ENCODE measurements around the gene UBE2M.
"Not testable (repeated sequence)": the region's sequence is repeated elsewhere in the genome, so short reads cannot be mapped to it uniquely, and the experiment has no call there.

Gene UBE2M

DNA sequence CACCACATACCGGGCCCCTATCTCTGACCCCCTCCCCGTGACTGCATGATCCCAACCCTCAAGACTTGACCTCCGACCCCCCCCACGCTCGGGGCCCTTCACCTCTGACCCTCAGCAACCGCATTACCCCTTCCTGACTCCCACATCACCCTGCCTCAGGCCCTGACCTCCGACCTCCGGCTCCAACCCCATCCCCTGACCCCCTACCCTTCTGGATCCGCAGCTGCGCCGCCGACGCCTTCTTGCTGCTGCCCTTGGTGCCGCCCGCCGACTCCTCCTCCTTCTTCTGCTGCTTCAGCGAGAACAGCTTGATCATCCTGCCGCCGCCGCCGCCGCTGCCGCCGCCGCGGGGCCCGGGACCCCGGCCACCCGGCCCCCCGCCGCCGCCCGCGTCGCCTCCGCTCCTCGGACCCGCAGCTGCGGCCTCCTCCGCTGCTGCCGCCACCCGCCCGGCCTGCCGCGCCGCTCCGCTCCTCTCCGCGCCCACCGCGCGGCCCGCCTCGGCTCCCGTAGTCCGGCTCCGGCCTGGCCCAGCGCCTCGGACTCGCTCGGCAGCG, at the start of gene UBE2M:
Gene UBE2M (minus strand): TSS at position 546 of the 557 bp plus-strand sequence. CDS start 230 bp downstream, at position 316.
- DNase-seq (ENCODE audit: low spot score): no peak

DNA sequence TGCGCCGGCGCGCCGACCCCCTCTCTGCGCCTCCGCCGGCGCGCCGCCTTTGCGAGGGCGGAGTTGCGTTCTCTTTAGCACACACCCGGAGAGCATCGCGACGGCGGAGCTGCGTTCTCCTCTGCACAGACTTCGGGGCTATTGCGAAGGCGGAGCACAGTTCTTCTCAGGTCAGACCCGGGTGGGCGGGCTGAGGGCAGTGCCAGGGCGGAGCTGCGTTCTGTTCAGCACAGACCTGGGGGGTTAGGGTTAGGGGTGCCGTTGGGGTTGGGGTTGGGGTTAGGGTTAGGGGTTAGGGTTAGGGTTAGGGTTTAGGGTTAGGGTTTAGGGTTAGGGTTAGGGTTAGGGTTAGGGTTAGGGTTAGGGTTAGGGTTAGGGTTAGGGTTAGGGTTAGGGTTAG, 48.8 kb upstream of the UBE2M start:
- not testable (repeated sequence) for DNase-seq (ENCODE audit: low spot score)

DNA sequence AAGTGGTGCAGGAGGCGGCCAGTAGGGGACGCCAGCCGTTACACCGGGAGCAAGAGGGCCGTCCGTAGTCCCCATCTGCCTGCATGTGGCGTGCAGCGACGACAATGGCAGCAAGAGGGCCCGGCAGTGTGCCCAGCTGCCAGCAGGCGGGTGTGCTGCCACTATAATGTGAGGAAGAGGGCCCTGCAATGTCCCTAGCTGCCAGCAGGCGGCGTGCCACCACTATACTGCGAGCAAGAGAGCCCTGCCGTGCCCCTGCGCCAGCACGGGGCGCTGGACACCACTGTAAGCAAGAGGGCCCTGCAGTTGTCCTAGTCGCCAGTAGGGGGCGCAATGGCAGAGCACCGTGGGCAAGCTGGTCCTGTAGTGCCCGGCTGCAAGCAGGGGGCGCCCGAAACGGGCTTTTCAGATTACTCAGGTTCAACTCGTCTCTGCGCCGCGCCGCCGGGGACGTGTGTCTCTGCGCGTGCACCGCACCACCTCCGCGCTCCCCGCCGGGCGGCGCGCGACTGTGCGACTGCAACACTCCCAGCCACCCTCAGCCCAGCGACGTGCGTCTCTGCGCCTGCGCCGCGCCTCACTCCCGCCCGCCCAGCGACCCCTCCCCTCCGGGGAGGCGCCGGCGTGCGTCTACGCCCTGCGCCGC, 48.0 kb upstream of the UBE2M start:
- DNase-seq (ENCODE audit: low spot score): not testable (repeated sequence)

DNA sequence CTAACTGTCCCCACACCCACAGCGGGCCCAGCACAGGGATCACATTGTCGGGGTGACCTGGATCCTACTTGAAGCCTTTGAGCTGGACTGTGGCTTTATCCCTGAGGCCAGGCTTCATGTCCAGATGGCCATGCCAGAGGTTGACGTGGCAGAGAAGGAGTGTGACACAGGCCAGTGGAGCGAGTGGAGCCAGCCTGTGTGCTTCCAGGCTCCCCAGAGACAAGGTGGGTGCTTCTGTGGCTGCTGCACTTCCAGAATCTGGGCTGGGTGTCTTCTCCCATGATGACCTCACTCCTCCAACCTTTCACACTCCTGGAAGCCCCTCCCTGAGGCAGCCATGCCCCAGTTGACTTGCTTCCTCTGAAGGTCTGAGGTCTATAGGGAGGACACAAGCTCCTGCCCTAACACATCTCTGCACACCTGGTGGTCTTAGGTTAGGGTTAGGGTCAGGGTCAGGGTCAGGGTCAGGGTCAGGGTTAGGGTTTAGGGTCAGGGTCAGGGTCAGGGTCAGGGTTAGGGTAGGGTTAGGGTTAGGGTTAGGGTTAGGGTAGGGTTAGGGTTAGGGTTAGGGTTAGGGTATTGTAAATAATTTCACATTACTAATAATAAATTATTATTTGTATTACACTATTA, 27.8 kb upstream of the UBE2M start:
- DNase-seq (ENCODE audit: low spot score): no peak

DNA sequence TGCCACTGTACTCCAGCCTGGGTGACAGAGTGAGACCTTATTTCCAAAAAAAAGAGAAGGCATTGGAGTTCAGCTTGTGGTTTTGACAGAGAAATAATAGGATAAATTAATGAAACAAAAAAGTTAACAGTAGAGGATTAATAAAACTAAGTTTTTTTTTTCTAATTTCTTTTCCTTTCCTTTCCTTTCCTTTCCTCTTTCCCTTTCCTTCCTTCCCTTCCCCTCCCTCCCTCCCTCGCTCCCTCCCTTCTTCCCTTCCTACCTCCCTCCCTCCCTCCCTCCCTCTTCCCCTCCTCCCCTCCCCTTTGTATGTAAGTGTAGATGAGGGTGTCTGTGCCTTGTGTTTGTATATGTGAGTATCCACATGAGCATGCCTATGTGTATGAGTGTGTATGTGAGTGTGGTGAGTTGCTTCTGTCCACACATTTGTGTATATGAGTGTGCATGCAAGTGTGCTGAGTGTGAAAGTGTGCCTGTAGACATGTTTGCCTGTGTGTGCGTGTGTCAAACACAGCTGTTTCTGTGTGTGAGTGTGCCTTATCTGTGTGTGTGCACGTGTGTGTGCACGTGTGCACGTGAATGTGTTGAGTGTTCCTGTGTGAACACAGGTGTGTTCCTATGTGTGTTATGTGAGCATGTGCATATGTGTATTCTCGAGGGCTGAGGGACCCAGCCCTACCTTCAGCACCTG, 27.2 kb upstream of the UBE2M start:
- no peak for DNase-seq (ENCODE audit: low spot score)

DNA sequence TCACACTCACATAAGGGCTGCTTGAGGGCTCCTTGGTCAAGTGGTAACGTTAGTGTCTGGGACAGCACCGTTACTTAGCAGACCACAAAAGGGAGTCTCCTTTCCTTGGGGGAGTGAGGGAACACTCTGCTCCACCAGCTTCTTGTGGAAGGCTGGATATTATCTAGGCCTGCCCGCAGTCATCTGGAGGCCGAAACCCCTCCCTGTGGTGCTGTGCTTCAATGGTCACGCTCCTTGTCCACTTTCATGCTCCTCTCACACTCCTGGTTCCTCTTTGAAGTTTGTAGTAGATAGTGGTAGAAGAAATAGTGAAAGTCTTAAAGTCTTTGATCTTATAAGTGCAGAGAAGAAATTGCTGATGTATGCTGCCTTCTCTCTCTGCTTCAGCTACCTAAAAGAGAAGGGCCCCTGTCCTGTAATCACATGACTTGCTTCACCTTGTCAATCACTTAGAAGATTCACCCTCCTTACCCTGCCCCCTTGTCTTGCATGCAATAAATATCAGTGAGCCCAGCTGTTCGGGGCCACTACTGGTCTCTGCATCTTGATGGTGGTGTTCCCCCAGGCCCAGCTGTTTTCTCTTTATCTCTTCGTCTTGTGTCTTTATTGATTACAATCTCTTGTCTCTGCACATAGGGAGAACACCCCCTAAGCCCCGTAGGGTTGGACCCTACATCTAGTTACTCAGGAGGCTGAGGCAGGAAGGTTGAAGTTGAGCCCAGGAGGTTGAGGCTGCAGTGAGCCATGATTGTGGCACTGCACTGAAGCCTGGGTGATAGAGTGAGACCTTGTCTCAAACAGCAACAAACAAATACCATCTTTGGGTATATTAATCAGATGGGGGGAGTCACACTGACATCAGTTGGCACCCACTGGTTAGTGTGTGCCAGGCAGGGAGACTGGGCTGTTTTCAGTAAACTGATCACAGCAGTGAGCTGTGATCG, 26.4 kb upstream of the UBE2M start:
- no peak for DNase-seq (ENCODE audit: low spot score)

DNA sequence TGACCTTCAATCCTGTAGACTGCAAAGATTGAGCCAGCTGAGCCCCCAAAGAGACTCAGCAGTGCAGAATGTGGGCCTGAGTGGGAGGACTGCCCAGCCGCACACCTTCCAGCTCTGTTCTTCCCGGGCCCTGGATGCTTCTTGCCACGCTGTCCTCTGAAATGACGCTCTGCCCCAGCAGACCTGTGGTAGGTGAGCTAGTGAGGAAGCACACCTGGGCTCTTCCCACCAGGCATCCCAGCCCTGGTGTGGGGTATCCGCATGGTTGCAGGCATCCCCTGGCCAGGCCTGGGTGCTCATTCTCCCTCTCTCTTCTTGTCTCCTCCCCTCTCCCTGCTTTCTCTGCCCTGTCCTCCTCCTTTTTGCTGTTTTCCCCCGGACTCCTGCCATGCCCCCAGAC, 24.6 kb upstream of the UBE2M start:
- DNase-seq (ENCODE audit: low spot score): no peak

DNA sequence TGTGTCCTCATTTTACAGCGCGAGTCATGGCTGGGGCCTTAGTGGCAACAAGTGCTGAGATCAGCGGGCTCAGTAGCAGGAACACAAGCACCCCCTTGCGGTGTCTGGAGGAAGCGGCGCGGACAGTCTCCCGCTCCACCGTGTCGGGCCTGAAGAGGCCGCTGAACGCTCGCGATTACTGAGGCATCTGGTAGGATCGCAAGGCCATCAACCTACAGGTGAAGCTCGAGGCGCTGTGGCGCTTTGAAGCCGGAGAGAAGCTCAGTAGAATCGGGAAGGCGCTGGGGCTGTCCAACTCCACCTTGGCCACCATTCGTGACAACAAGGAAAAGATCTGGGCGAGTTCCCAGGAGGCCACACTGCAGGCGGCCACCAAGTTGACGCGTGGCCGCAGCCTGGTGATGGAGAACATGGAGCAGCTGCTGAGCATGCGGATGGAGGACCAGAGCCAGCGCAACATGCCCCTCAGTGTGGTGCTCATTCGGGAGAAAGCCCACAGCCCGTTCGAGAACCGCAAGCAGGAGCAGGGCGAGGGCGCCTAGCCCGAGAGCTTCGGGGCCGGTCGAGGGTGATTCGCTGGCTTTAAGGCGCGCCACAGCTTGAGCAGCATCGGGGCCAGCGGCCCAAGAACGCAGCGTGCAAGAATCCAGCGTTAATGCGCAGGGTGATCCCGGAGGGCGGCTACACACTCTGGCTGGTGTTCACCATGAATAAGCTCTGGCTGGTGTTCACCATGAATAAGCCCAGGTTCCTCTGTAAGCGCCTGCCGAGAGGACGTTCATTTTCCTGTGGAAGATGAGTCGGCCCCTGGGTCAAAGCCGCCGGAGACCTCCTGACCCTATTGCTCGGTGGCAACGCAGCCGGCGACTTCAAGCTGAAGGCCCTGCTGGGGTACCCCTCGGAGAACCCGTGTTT, 23.1 kb upstream of the UBE2M start:
- DNase-seq (ENCODE audit: low spot score): peak; percentile 39

DNA sequence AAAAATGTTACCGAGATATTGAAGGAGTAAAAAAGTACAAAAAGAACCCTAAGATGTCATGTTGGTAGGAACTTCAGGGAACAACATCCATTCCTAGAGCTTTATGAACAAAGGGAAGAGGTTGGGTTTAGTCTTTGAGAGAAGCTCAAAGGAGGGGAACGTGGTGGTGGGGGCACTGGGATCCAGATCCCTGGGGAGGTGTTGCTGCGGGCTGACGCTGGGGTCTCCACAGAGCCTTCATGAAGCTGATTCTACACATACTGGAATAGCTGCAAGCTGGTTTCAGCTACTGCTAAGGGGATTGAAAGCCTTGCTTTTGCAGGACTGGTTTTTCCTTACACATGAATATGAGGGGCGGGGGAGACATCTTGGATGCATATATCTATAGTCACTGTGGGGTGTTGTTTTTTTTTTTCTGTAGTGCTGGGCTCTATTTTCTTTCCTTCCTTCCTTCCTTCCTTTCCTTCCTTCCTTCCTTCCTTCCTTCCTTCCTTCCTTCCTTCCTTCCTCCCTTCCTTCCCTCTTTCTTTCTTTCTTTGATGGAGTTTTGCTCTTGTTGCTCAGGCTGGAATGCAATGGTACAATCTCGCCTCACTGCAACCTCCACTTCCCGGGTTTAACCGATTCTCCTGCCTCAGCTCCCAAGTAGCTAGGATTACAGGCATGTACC, 21.2 kb upstream of the UBE2M start:
- no peak for DNase-seq (ENCODE audit: low spot score)

DNA sequence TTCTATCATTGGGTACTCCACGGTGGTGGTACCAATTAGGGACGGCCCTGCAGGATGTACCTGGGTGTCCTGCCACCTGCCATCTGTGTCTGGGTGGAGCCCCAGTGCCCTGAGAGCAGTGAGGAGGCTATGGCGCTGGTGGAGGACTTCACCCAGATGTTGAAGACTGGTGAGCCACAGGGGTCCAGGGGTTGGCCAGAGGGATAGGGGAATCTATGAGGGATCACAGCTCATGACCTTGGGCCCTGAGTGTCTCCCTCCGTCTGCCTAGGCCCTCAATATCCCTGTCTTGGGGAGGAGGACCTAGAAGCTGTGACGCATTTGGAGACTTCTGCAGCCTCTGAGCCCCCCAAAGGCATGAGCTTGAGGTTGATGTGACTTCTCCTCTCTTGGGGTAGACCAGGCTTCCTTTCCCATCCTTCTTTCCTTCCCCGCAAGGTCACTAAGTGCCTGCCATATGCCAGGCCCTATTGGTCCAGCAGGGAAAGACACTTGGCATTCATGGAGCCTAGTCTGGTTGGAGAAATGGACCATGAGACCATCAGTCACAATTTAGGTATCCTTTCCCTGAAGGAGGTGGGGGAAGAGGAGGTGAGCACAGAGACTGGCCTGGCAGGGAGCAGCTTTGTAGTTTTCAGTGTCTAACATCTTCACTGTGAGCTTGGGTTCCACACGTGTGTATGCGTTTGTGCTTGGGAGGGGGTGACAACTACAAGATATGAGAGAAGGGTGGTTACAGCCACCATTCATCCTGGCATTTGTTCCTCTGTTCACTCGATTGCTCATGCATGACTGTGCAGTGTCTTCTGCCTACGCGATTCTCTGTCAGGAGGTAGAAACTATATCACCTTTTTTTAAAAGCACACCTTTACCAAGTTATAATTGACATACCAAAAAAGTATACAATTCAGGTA, 19.9 kb upstream of the UBE2M start:
- no peak for DNase-seq (ENCODE audit: low spot score)

DNA sequence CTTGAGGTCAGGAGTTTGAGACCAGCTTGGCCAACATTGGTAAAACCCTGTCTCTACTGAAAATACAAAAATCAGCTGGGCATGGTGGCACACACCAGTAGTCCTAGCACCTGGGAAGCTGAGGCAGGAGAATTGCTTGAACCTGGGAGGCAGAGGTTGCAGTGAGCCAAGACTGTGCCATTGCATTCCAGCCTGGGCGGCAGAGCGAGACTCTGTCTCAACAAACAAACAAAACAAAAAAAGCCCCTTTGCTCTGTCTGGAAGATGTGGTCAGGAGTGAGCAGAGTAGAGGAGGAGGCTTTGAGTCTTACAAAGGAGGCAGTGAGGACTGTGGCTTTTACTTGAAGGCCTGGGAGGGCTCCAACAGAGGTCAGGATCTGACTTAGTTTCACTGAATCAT, 19.2 kb upstream of the UBE2M start:
- DNase-seq (ENCODE audit: low spot score): not testable (repeated sequence)

DNA sequence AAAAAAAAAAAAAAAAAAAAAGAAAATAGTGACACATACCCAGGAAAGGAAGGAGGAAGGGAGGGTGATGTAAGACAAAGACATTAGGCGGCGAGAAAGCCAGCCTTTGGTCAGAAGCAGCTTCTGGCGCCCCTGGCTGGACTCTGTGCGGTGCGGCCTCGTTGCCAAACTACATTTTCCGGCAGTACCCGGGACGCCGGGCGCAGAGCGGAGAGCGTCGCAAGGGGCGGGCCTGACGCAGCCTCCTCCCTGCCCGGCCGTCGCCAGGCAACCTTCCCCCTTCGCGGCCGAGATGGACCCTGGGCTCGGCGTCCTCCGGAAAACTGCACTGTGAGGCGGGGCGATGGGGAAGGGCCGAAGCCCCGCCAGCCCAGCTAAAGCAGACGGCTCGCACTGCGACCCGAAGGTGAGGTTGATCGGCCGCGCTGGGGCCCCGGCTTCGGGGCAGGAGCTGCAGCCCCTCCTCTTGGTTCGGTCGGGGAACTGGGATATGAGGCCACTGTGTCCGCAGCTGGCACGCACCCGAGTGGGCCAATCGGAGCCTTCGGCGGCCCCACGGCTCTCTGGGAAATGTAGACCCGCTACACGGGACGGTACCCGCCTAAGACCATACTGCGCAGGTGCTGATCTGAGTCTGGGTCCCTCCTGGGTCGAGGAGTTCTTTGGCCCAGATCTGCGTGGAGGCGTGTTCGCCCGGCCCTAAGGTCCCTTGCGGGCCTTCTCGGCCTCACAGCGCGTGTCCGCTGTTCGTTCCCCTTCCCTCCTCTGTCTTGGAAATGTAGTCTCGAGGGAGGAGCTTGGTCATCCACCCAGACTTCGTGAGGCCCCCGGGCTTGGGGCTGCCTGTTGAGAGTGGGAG, 17.0 kb upstream of the UBE2M start:
- DNase-seq (ENCODE audit: low spot score): peak; percentile 83

DNA sequence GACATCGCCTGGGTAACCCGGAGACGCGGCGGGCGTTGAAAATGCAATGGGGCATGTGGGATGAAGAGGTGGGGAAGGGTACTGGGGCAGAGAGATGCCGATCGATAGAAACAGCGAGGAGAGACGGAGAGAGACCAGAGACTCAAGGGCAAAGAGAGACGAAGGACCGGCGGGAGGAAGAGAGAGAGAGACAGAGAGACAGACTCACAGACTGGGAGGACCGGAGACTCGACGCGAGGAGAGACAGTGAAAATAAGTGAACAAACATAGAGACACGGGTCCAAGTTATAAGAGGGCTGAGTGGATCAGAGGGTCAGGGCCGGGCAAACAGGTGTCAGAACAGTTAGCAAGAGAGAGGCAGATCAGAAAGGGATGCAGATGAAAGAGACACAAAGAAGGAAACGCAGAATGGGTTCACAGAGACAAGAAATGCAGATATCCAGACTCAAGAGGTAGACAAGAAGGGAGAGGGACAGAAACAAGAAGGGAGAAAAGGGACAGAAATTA, 15.3 kb upstream of the UBE2M start:
- DNase-seq (ENCODE audit: low spot score): no peak

DNA sequence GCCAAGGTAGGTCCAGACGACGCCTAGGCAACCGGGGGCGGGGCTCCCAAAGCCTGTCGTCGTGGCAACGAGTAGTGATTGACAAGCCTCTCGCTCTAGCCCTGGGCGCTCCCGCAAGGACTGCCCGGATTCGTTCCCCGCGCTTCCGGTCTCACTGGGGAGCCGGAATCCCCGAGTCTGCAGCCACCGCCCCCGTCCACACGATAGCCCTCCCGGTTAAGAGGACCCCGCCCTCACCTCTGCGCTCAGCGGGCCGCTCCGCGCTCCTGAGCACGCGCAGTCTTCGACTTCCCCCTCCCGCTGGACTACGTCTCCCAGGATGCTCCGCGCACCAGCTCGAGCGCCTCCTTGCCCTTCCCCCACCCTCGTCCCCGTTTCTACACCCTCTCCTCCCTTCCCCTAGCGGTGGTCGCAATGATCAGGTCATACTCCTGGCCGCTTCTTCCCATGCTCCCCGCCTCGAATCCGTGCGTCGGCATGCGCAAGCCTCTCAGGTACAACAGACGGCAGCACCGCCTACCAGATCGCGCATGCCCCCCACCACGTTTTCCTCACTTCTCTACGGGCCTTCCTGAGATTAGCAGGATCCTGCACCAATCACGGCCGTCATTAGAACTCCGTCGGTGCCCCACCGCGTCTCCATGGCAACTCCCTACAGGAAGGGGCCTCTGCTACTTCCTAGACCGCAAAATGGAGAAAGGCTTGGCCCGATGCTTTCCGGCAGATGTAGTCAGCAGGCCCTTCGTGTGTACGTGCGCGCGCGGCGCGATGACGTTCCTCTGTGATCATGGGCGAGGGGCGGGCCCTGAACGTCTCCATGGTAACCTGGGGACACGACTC, 14.6 kb upstream of the UBE2M start, which contains the start of gene MZF1:
Gene MZF1 (minus strand): TSS at position 518 of the 840 bp plus-strand sequence. CDS start 1,946 bp downstream, outside the sequence.
- DNase-seq (ENCODE audit: low spot score): peak; percentile 93

DNA sequence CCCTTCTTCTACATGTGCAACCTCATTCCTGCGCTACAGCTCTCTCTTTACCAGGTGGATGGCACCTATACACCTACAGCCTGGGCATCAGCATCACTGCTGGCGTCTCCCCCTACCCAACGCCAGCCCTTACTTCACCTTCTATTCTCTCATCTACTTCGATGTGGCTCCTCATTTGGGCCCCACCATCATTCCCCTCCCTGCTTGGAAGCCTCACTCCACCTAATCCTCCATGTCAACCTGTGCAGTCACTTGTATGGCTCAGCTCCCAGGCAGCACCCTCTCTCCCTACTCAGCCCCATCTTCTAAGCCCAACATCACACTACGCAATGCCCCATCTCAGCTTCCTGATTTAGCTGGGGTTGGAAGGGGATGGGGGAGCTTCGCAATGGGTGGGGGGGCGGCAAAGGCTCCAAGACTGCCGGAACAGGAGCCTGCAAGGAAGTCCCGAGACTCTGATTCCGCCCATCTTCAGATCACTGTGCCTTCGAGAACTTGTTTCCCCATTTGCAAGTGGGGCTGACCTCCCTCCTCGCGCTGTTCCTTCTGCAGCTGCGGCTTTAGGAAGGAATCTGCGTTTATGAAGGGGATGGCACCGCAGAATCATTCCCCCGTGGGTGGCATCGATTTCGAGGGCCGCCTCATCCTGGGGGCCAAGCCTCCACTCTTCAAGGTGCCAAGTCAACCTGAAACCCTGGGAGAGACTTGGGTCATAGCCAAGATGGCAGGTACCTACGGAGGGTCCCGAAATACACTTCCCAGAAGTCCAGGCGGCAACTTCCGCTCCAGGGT, 13.8 kb upstream of the UBE2M start:
- no peak for DNase-seq (ENCODE audit: low spot score)

DNA sequence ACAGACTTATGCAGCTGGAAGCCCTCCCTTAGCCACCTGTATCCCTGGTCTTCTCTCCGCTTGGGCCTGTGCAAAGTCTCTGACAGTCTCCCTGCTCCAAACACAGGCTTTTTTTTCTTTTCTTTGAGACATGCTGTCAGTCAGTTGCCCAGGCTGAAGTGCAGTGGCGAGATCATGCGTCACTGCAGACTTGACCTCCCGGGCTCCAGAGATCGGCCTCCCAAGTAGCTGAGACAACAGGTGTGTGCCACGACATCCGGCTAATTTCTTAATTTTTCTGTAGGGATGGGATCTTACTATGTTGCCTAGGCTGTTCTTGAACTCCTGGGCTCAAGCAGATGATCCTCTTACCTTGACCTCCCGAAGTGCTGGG, 13.2 kb upstream of the UBE2M start:
- DNase-seq (ENCODE audit: low spot score): no peak
